Cardiac muscle cell (in vitro differentiated cells and primary cell): ENCODE results near the gene TEX29. TPM values are rescaled to one million over a fixed set of nuclear protein-coding genes. Genes with fewer than 3 reads are reported as not detected.
A peak's percentile ranks its signal among the peaks of the same experiment; 100 is the strongest.

Source experiments
- DNase-seq, 2 donors: peaks; one replicate each; pipeline versions ENCODE4 v3.0.0 to v3.0.0-alpha.2; 2010 to 2017; ENCODE audit warnings: low read depth in 1 of 2, low spot score in 1 of 2
- H3K27ac ChIP-seq: fragments of 200-600 bp; sonication (generic); 2 replicates; pipeline ENCODE4 v1.5.1; 2016
- H3K27me3 ChIP-seq: fragments of 200-600 bp; sonication (generic); 2 replicates; pipeline ENCODE4 v1.6.0; 2016; ENCODE audit warnings: control low read depth
- H3K36me3 ChIP-seq: fragments of 200-600 bp; sonication (generic); 2 replicates; pipeline ENCODE4 v1.5.1; 2016; ENCODE audit warnings: control low read depth
- H3K4me1 ChIP-seq: fragments of 200-600 bp; sonication (generic); 2 replicates; pipeline ENCODE4 v1.8.1; 2017; ENCODE audit warnings: low read depth, mild to moderate bottlenecking, mixed run types
- H3K4me3 ChIP-seq: fragments of 200-600 bp; sonication (generic); 2 replicates; pipeline ENCODE4 v1.5.1; 2016; ENCODE audit warnings: mild to moderate bottlenecking
- H3K9me3 ChIP-seq: fragments of 200-600 bp; sonication (generic); 2 replicates; pipeline ENCODE4 v1.5.1; 2017; ENCODE audit warnings: low read depth, mild to moderate bottlenecking, control low read depth
- polyA plus RNA-seq: library from polyadenylated mRNA; unstranded; fragments of >200 nt; fragmentation: Nextera tagmentation; extraction: Ambion mirVana; gene quantifications from 2 replicates; pipeline ENCODE4 v1.2.1, GENCODE V29; 2016
- total RNA-seq: library from RNA; depleted of rRNA; stranded (reverse); fragments of >200 nt; gene quantifications from 2 replicates; pipeline ENCODE4 v1.2.3, GENCODE V29; 2016
- TF ChIP-seq, protein P1 (sequence below): IDR thresholded peaks from 2 replicates; pipeline ENCODE4 v1.5.1; 2012; ENCODE audit warnings: low read depth, mild to moderate bottlenecking, low read length

The TEX29 gene
- total and polyA plus RNA-seq, 2 experiments from 2014 or later, result not detected

DNA sequence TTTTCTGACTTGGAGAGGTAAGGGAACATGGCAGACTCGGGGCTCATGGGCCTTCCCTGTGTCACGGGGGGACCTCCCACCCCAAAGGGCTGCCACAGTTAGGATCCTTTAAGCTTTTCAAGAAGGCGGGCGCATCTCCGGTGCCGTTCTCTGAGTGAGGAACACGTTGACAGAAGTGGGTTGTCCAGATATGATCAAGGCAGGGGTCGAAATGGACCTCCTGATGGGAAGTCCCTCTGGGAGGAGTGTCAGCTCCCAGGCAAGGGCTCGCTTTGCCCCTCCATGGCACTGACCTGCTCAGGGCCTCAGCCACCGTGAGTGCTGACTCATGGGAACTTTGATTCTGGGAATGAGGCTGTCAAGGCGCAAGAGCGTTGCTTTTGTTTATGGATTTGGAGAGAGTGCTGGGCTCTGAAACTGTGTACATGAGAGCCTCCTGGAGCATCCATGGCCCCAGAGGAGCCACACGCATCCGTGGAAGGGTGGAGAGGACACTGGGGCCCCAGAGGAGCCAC is 6.5 kb upstream of the TEX29 start:
- no peak overlapping the region for H3K4me3 ChIP-seq
- H3K27ac ChIP-seq, result no peak overlapping the region
- no peaks in the 10 kb centered on the region for H3K9me3 ChIP-seq
- TF ChIP-seq, protein P1, sequence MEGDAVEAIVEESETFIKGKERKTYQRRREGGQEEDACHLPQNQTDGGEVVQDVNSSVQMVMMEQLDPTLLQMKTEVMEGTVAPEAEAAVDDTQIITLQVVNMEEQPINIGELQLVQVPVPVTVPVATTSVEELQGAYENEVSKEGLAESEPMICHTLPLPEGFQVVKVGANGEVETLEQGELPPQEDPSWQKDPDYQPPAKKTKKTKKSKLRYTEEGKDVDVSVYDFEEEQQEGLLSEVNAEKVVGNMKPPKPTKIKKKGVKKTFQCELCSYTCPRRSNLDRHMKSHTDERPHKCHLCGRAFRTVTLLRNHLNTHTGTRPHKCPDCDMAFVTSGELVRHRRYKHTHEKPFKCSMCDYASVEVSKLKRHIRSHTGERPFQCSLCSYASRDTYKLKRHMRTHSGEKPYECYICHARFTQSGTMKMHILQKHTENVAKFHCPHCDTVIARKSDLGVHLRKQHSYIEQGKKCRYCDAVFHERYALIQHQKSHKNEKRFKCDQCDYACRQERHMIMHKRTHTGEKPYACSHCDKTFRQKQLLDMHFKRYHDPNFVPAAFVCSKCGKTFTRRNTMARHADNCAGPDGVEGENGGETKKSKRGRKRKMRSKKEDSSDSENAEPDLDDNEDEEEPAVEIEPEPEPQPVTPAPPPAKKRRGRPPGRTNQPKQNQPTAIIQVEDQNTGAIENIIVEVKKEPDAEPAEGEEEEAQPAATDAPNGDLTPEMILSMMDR, result no peak
- no peaks in the 10 kb centered on the region for H3K36me3 ChIP-seq
- no peaks in the 10 kb centered on the region for H3K27me3 ChIP-seq
- H3K4me1 ChIP-seq, result no peaks in the 10 kb centered on the region
- no peak for DNase-seq

DNA sequence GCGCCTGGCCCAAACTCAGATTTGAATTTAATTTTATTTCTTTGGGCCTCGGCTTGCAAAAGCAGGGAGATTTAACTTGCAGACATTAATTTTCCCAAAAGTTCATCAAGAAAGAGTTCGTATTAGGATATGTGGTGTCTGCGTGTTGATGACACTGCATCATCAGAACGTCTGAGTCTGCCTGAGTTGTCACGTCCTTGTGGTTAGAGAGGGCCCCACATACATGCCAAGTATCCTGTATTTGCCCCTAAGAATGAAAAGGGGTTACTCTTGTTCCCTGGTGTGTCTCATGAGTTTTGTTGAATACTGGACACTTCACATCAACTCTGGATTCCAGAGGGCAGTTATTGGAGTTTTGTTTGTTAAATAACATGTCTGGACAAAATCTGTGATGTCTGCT is 5.6 kb upstream of the TEX29 start:
- no peak for DNase-seq
- Histone ChIP-seq H3K27me3 (no peaks in the 10 kb centered on the region), H3K27ac (no peak overlapping the region), H3K36me3 (no peaks in the 10 kb centered on the region), H3K4me3 (no peak overlapping the region), H3K9me3 (no peaks in the 10 kb centered on the region), H3K4me1 (no peaks in the 10 kb centered on the region)
- TF ChIP-seq, protein P1, result no peak

DNA sequence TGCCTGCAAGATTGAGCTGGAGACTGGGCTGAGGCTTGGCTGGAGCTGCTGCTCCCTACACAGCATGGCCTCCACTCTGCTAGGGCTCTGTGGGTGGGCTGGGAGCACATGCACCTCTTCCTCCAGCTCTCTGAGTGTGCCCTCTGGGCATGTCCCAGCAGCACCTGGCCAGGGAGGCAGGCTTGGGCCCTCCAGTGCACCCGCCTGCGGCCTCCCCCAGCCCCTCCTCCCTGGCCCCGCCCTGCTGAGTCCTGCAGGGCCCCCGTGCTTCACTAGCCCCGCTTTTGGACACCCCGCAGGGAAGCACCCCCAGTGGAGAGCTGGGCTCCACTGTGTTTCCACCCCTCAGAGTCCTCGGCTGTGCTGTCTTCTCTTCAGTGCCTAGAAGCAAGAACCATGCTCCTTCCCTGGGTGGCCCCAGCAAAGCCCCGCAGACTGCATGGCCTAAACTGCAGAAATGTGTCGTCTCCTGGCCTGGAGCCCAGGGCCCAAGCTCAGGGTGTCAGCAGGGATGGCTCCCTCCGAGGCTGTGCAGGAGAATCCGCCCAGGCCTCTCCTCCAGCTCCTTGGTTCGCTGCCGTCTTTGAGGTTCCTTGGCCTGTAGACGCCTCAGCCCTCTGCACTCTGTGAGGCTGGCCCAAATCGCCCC is 5.0 kb upstream of the TEX29 start:
- H3K4me3 ChIP-seq, result no peak overlapping the region
- H3K4me1 ChIP-seq, result no peaks in the 10 kb centered on the region
- no peaks in the 10 kb centered on the region for H3K27me3 ChIP-seq
- H3K9me3 ChIP-seq, result no peaks in the 10 kb centered on the region
- no peaks in the 10 kb centered on the region for H3K36me3 ChIP-seq
- H3K27ac ChIP-seq, result no peak overlapping the region
- peak in 1 of 2 donors; percentile 19 for DNase-seq
- TF ChIP-seq, protein P1, result no peak

DNA sequence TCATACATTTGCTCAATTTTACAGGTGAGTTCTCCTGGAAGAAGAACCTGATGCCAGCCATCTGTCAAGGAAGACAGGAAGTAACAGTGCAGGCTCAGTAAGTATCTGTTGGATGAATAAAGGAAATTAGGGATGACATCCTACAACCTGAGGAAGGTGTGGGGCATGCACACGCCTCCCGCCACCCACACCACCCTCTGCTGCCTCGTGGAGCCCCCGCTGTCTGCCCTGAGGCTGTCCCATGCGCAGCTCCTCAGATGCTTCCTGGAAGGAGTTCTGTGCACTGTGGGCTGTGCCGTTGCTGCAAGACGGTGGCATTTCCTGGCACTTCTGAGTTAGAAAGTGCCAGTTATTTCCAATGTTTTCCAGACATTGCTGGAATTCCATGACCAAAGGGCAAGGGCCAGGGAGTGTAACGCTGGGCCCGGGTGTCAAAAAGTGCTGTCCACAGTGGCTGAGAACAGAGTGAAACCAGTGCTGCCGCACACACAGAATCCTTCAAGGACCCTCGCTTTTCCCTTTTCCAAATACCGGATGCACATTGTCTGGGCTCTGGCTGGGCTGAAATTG is 4.2 kb upstream of the TEX29 start:
- TF ChIP-seq, protein P1, result no peak
- no peaks in the 10 kb centered on the region for H3K27me3 ChIP-seq

DNA sequence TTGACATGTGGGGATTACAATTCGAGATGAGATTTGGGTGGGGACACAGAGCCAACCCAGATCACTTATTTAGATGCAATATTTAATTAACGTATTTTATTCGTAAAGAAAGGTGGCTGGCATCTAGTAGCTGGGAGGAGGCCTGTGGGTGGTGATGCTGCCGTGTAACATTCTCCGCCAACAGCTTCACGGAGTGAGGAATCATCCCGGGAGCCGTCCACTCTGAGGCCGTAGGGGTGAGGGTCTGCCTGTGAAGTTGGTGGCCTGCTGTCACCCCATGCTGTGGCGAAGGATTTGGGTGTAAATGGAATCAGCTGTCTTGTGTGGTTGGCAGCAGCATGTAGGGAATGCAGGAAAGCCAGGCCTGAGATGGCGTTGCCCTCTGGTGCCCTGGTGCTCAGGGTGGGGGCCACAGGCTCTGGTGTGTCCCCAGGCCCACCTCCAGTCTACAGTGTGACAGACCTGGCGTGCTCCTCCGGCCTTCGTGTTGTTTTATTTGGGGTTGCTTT is 3.3 kb upstream of the TEX29 start:
- TF ChIP-seq, protein P1, result no peak
- Histone ChIP-seq H3K36me3 (no peaks in the 10 kb centered on the region), H3K27me3 (no peaks in the 10 kb centered on the region), H3K4me3 (no peak overlapping the region), H3K9me3 (no peaks in the 10 kb centered on the region), H3K27ac (no peak overlapping the region), H3K4me1 (no peaks in the 10 kb centered on the region)
- no peak for DNase-seq

More for the DNA sequence above, 4.2 kb upstream of the TEX29 start:
- Histone ChIP-seq H3K9me3 (no peaks in the 10 kb centered on the region), H3K4me3 (no peak overlapping the region), H3K27ac (no peak overlapping the region), H3K4me1 (no peaks in the 10 kb centered on the region), H3K36me3 (no peaks in the 10 kb centered on the region)
- no peak for DNase-seq
